ENCODE data around the gene GRK1.

Gene GRK1

GRCh38 chr13:113667771-113668490 is 912 bp downstream of the GRK1 start:
- no peak for TF ChIP-seq ZFX (IDR thresholded peaks at IDR 0.05; ENCODE audit: borderline replicate concordance)
- TF ChIP-seq, protein P1, sequence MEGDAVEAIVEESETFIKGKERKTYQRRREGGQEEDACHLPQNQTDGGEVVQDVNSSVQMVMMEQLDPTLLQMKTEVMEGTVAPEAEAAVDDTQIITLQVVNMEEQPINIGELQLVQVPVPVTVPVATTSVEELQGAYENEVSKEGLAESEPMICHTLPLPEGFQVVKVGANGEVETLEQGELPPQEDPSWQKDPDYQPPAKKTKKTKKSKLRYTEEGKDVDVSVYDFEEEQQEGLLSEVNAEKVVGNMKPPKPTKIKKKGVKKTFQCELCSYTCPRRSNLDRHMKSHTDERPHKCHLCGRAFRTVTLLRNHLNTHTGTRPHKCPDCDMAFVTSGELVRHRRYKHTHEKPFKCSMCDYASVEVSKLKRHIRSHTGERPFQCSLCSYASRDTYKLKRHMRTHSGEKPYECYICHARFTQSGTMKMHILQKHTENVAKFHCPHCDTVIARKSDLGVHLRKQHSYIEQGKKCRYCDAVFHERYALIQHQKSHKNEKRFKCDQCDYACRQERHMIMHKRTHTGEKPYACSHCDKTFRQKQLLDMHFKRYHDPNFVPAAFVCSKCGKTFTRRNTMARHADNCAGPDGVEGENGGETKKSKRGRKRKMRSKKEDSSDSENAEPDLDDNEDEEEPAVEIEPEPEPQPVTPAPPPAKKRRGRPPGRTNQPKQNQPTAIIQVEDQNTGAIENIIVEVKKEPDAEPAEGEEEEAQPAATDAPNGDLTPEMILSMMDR (IDR thresholded peaks at IDR 0.05), result no peak
- H3K27ac ChIP-seq, result no peak overlapping the region

GRCh38 chr13:113668491-113668971 is 1.5 kb downstream of the GRK1 start:
- no peak overlapping the region for H3K27ac ChIP-seq
- no peak for TF ChIP-seq ZFX (IDR thresholded peaks at IDR 0.05; ENCODE audit: borderline replicate concordance)
- TF ChIP-seq, protein P1 (IDR thresholded peaks at IDR 0.05), result no peak

- TF ChIP-seq ZFX (IDR thresholded peaks at IDR 0.05; ENCODE audit: borderline replicate concordance), result no peak
- TF ChIP-seq, protein P1 (IDR thresholded peaks at IDR 0.05), result no peak
These were observed 2.3 kb downstream of the GRK1 start for GRCh38 chr13:113669231-113669754.

DNA sequence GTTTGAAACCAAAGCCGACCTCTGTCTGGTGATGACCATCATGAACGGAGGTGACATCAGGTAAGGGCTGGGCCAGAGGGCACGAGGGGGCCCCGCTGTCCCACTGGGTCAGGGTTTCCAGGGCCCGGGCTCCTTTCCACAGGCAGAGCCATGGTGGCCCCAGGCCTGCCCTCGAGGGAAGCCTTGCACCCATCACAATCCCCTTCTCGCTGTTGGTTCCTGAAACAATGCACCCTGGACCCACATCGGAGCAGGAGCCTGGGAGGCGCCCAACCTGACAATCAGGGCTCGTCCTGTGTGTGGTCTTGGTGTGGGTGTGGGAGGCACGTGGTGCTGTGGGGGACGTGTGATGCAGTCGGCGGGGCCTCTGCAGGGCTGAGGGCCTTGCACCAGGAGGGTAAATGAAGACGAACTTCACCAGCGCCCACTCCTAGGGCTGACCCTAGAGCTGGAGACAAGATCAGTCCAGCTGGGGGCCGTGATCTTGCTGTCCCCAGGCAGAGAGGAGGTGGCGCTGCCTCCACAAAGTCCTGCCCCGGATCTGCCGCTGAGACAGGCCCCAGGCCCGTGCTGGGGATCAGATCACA is 2.8 kb downstream of the GRK1 start:
- H3K27ac ChIP-seq, result no peak overlapping the region
- TF ChIP-seq ZFX (IDR thresholded peaks at IDR 0.05; ENCODE audit: borderline replicate concordance), result no peak
- TF ChIP-seq, protein P1 (IDR thresholded peaks at IDR 0.05), result no peak

More at GRCh38 chr13:113669231-113669754, 2.3 kb downstream of the GRK1 start:
- H3K27ac ChIP-seq, result no peak overlapping the region

- TF ChIP-seq ZFX (IDR thresholded peaks at IDR 0.05; ENCODE audit: borderline replicate concordance), result no peak
- TF ChIP-seq, protein P1 (IDR thresholded peaks at IDR 0.05), result no peak
- H3K27ac ChIP-seq, result no peak overlapping the region
These were observed 3.5 kb downstream of the GRK1 start for GRCh38 chr13:113670541-113670940.

DNA sequence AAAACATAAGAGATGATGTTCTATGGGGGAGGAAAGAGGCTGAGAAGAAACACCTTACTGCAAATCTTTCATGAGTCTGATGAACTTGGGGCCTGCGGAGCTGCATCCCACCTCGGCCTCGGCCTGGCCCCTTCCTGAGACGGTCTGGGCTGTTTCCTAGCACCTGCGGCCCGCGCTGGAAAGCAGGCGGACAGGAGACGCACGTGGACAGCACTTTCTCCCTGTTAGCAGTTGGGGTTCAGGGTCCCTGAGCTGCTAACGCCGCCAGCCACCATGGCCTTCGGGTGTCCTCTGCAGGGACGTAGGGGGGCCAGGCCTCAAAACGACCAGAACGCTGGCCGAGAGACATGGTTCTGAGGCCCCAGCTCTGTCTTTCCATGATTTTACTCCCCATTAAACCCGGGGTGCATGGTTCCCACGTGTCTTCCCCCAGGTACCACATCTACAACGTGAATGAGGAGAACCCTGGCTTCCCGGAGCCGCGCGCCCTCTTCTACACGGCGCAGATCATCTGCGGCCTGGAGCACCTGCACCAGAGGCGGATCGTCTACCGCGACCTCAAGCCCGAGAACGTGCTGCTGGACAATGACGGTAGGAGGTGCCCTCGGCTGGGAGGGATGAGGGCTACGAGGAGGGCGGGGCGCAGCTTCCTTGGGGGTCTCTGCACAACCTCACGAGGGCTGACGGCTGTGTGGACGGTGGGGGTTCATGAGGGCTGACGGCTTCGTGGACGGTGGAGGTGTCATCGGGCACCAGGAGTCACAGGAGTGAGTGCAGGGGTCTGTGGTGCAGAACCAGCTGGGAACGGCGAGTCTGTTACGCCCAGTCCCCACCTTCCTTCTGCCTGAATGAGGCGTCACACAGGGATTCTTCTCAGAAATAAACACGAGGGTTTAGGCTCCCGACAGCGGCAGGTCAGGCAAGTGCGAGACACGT is 4.3 kb downstream of the GRK1 start:
- no peak overlapping the region for H3K27ac ChIP-seq
- no peak for TF ChIP-seq ZFX (IDR thresholded peaks at IDR 0.05; ENCODE audit: borderline replicate concordance)

- no peak overlapping the region for H3K27ac ChIP-seq
- no peak for TF ChIP-seq ZFX (IDR thresholded peaks at IDR 0.05; ENCODE audit: borderline replicate concordance)
- TF ChIP-seq, protein P1 (IDR thresholded peaks at IDR 0.05), result no peak
These were observed 5.1 kb downstream of the GRK1 start for GRCh38 chr13:113672002-113672651.

All from 22Rv1 (cell line).